HG03342 (cell line): Measurements from ENCODE around the gene CSPG4.
"Not testable (repeated sequence)": the region's sequence is repeated elsewhere in the genome, so short reads cannot be mapped to it uniquely, and the experiment has no call there.

Experiments
- ATAC-seq: cut with Tn5 transposase; IDR thresholded peaks from one replicate; pipeline ENCODE4 v1.9.1; 2021; ENCODE audit warnings: mild to moderate bottlenecking, moderate library complexity; ENCODE audit not compliant: unreplicated experiment

Gene CSPG4

GRCh38 chr15:75712668-75713337 is at the start of gene CSPG4:
CSPG4 (minus strand) TSS chr15:75712848; CDS start chr15:75712755, 93 bp downstream.
- ATAC-seq, result no peak

DNA sequence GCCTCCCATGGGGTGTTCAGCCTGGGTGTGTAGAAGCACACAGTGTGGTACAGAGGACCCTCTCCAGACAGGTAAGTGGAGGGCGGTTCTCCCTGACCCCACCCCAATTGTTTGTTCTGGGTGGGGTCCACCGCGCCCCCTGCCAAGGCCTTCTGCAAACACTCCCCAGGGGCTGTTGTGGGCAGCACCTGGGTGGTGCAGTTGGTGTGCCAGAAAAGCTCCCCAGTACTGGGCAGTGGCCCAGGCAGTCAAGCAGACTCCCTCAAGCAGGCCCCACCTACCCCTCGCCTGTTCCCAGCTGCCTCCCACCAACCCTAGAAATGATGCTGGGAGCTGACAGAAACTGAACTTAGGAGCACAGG is 49.7 kb upstream of the CSPG4 start:
- ATAC-seq, result not testable (repeated sequence)

DNA sequence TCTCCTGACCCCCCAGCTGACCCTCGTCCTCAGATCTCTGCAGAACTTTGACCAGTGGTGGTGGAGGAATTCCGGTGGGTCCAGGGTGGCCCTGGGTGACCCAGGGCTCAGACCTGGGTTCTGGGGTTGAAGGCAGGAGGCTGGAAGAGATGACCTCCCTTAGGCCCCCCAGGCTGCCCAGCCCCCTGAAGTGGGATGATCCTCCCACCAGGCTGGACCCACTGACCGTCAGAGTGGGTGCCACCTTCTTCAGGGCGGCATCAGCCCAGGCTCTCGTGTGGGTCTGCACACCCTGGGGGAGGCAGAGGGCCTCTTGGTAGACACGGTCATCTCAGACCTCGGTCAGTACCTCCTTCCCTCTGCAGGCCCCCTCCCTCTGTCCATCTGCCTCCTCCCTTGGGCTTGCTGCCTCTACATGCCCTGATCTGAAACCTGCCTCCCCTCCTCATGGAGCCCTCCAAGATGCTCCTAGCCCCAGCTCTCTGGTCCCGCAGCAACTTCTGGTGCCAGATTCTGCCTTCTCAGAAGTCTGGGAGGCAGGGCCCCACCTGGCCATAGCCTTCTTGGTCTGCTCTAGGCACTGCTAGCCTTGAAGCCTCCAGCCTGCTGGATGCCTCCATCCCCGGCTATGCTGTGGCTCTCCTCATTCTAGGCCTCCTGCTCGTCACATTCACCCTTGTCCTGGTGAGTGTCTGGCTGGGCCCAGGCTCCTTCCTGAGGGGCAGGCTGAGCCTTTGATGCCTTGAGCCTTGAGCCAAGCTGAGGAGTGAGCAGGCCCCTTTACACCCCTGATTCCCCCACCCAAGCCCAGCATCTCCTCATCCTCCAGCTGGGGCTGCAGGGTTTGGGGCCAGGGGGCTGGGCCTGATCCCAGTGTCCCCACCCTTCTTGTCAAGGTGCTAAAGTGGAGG is 49.1 kb upstream of the CSPG4 start:
- ATAC-seq, result no peak

- ATAC-seq, result no peak
Measured at GRCh38 chr15:75760704-75761435, 48.2 kb upstream of the CSPG4 start.

DNA sequence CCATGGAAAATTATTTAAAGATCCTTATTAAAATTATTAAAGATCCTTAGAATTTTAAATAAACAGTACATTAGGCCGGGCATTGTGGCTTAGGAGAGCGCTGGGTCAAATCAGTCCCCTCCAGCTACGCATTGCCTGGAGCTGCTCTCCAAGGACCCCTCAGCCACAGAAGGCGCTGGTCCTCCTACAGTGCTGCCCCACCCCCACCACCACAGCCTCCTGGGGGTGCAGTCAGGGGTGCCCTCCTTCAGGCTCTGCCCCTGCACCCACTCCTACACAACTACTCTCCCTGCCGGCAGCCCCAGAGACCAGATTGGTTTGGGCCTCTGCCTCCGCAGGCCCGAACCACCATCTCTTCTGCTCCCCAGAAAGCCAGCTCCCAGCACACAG is 47.5 kb upstream of the CSPG4 start:
- ATAC-seq, result not testable (repeated sequence)

GRCh38 chr15:75759416-75760130 is 46.9 kb upstream of the CSPG4 start:
- no peak for ATAC-seq

- peak; percentile 74 for ATAC-seq
Measured at GRCh38 chr15:75758071-75758872, 45.6 kb upstream of the CSPG4 start.

- not testable (repeated sequence) for ATAC-seq
Measured at GRCh38 chr15:75754871-75755270, 42.2 kb upstream of the CSPG4 start.

DNA sequence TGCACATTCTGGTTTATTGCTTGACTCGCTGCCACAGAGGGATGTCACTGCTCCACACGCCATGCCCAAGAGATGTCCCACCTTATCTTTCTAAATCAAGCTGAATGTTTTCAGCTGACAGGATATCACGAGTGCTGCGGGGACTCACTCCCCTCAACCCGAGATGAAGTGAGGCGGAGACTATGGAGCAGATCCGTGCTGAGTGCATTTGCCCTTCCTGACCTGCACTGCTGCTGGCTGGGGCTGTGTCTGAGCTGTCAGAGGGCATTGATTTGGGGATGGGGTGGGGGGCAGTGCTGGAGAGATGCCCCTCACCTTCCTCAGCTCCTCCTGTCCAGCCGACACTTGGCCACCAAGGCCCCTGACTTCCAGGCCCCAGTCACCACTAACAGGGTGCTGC is 40.5 kb upstream of the CSPG4 start:
- ATAC-seq, result no peak

DNA sequence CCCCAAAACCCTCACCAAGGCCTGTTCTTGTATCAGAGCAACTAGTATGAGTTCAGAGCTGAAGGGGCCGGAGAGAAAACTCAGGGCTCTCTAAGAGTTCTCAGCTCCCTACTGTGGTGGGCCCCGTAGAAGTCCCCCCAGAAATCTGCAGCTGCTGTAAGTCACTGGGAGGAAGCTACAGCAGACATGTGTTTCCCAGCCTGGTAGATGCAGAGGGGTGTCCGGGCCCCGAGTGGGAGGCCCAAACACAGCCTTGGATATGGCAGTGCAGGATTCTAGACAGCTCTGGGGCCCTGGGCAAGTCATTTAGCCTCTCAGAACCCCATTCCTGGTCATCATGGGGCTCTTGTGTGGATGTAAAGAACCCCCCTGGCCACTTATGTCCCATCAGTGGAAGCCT is 39.2 kb upstream of the CSPG4 start:
- ATAC-seq, result no peak

DNA sequence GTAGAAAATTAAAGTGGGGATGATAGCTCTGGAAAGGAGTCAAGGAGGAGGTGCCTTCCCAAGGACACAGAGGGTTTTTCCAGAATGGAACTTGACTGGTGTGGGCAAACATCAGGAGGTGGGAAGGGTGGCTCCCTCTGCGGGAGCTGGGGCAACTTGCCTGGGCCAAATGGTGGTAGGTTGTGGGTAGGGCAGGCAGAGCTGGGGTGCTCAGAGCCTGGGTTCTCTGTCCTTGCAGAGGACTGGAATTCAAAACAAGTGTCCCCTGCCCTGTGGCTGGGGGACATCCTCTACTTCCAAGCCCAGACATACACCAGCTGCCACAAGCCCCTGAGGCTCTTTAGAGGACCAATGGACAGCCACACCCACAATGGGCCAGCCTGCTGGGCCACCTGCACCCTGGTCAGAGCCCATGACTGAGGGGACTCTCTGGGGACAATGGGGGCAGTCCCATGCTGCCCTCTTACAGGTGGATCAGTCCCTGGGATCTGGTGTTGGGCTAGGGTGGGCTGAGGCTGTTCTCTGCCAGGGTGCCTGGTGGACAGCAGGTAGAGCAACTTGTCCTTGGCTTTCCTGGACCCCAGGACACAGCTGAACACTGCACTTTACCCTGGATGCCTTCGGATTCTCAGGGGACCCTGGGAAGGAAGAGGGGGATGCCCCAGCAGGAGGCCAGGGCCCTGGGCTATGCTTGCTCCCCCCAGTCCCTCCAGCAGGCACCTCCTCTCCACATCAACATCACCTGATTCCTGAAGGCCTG is 38.6 kb upstream of the CSPG4 start:
- ATAC-seq, result no peak

DNA sequence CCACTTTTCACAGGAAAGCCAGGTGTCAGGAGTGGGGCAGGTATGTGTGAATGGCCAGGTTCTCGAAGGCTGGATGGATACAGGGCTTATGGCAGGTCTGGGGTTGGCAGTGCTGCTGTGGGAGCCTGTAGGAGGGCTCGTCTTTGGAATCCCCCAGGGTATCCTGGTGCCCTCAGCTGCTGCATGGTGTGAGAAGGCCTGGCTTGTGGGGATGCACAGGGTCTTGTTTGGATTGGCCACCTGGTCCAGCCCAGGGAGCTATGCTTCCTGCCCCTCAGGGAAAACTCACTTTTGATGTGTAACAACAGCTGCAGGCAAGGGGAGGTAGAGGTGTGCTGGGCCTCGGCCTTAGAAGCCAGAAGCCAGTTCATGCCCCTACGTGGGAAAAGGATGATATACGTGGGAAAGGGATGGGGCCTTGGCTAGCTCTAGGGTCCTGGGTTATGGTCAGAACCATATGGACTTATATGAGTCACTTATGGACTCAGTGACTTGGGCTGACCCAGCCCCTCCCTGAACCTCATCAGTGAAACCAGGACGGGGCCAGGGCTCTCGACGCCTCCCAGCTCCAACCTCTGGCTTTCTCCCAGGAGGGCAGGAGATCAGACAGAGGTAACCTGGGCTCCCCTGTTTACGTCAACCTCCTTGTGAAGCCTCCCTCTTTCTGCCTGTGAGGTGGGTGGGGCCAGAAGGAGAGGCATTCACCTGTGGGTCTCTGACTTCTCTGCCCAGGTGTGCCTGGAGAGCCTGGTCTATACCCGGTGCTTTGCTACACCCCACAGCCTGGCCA is 37.8 kb upstream of the CSPG4 start:
- no peak for ATAC-seq

DNA sequence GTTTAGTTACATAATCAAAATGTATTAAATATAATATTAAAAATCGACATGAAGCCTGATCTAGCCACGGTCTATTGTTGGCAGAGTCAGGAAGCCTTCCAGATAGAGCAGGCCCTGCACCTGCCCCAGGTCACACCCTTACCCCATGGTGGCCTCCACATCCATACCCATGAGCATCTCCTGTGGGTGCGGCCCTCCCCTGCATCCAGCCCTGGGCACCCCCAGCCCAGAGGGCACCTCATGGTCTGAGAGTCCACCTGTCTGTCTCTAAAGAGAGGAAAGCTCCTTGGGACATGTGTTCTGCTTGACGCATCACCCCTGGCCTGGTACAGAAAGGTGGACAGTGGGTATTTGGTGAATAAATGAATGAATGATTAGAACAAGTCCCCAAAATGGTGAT is 37.2 kb upstream of the CSPG4 start:
- ATAC-seq, result no peak

DNA sequence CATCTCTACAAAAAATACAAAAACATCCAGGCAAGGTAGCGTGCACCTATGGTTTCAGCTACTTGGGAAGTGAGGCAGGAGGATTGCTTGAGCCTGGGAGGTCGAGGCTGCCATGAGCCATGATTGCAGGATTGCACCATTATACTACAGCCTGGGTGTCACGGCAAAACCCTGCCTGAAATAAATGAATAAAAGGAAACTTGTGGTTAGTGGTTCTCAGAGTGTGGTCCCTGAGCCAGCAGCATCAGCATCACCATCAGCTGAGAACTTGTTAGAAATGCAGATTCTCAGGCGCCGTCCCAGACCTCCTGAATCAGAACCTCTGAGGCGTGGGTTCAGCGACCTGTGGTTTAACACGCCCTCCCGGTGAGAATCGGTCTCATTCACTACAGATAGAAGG is 36.2 kb upstream of the CSPG4 start:
- ATAC-seq, result not testable (repeated sequence)

DNA sequence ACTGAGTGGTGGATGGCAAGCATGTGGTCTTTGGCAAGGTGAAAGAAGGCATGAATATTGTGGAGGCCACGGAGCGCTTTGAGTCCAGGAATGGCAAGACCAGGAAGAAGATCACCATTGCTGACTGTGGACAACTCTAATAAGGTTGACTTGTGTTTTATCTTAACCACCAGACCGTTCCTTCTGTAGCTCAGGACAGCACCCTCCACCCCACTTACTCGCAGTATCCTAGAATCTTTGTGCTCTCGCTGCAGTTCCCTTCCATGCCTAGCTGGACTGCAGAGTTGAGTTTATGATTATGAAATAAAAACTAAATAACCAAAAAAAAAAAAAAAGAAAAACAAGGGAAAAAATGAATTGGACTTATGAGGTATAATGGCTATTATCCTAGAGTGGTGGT is 34.5 kb upstream of the CSPG4 start:
- not testable (repeated sequence) for ATAC-seq

- ATAC-seq, result no peak
Measured at GRCh38 chr15:75745305-75745704, 32.7 kb upstream of the CSPG4 start.

GRCh38 chr15:75742346-75742745 is 29.7 kb upstream of the CSPG4 start:
- not testable (repeated sequence) for ATAC-seq

- no peak for ATAC-seq
Measured at GRCh38 chr15:75739791-75740190, 27.1 kb upstream of the CSPG4 start.
